Activated CD8-positive, alpha-beta T cell treated with anti-CD3 and anti-CD28 coated beads, Interleukin-2, amount 10 ng/mL, durations not matched to agents 7 days and 5 days (primary cell): ENCODE measurements around the gene OR8D2. TPM values are rescaled to one million over a fixed set of nuclear protein-coding genes. Genes with fewer than 3 reads are reported as not detected.

ENCODE experiments used
- ATAC-seq: fragments of 150-1000 bp; cut with Tn5 transposase; one replicate; pipeline ENCODE4 v1.10.0; 2021; ENCODE audit warnings: moderate library complexity
- CTCF ChIA-PET: fragments of 350-600 bp; sonication (Branson Sonifier 250); formaldehyde crosslinking; loops from one replicate; lab custom pipeline; 2021; ENCODE audit warnings: antibody characterized with exemption; lab: Charles Lee
- POLR2A ChIA-PET: fragments of 350-600 bp; sonication (Branson Sonifier 250); formaldehyde crosslinking; loops from one replicate; lab custom pipeline; 2021; ENCODE audit warnings: antibody characterized with exemption; lab: Charles Lee
- DNase-seq: peaks from one replicate; pipeline ENCODE4 v3.0.0-alpha.2; 2020
- H3K27ac Mint-ChIP-seq: one replicate; pipeline ENCODE4 v1.8.0; 2021; ENCODE audit warnings: mild to moderate bottlenecking, mixed read lengths
- H3K27me3 Mint-ChIP-seq: one replicate; pipeline ENCODE4 v1.8.0; 2021; ENCODE audit warnings: low read depth, mixed read lengths
- H3K36me3 Mint-ChIP-seq: one replicate; pipeline ENCODE4 v1.8.0; 2021; ENCODE audit warnings: low read depth, mixed read lengths
- H3K4me1 Mint-ChIP-seq: one replicate; pipeline ENCODE4 v1.8.0; 2021; ENCODE audit warnings: low read depth, mixed read lengths
- H3K4me3 Mint-ChIP-seq: one replicate; pipeline ENCODE4 v1.8.0; 2021; ENCODE audit warnings: mild to moderate bottlenecking, mixed read lengths
- H3K9me3 Mint-ChIP-seq: one replicate; pipeline ENCODE4 v1.8.0; 2022; ENCODE audit warnings: mixed read lengths; ENCODE audit not compliant: insufficient read depth
- total RNA-seq, 2 experiments: library from RNA; stranded (reverse); gene quantifications; one replicate each; pipeline ENCODE4 v1.2.3, GENCODE V29; 2021

The OR8D2 gene
- not detected for total RNA-seq

- ChIA-PET CTCF (no interaction called here), POLR2A (no interaction called here)
- ATAC-seq (no peak), DNase-seq (no peak)
- Mint-ChIP-seq H3K27ac (no peak within 1 kb of the TSS), H3K4me3 (no peak within 1 kb of the TSS), H3K9me3 (no peaks in the 10 kb centered on the region), H3K4me1 (no peaks in the 10 kb centered on the region), H3K27me3 (peaks cover 4% of the 10 kb centered on the region), H3K36me3 (no peaks in the 10 kb centered on the region)
These were observed at the start of gene OR8D2 for GRCh38 chr11:124320097-124320496. OR8D2 (minus strand) TSS chr11:124320197; CDS start chr11:124320197, 0 bp downstream.

- DNase-seq (no peak), ATAC-seq (no peak)
- ChIA-PET CTCF (no interaction called here), POLR2A (no interaction called here)
- Mint-ChIP-seq H3K4me3 (no peak overlapping the region), H3K4me1 (no peaks in the 10 kb centered on the region), H3K9me3 (no peaks in the 10 kb centered on the region), H3K36me3 (no peaks in the 10 kb centered on the region), H3K27ac (no peak overlapping the region), H3K27me3 (no peaks in the 10 kb centered on the region)
These were observed 39.6 kb upstream of the OR8D2 start for GRCh38 chr11:124359566-124359965.

GRCh38 chr11:124346311-124346955 lies 26.4 kb upstream of the OR8D2 start:
- ChIA-PET POLR2A (no interaction called here), CTCF (no interaction called here)
- ATAC-seq (no peak), DNase-seq (no peak)
- Mint-ChIP-seq H3K27ac (no peak overlapping the region), H3K27me3 (no peaks in the 10 kb centered on the region), H3K4me1 (no peaks in the 10 kb centered on the region), H3K4me3 (no peak overlapping the region), H3K36me3 (no peaks in the 10 kb centered on the region), H3K9me3 (no peaks in the 10 kb centered on the region)

GRCh38 chr11:124344346-124344745 lies 24.3 kb upstream of the OR8D2 start:
- no peak overlapping the region for H3K4me3 Mint-ChIP-seq
- DNase-seq (no peak), ATAC-seq (no peak)
- no peaks in the 10 kb centered on the region for H3K9me3 Mint-ChIP-seq
- ChIA-PET POLR2A (no interaction called here), CTCF (no interaction called here)
- H3K27me3 Mint-ChIP-seq: no peaks in the 10 kb centered on the region
- no peak overlapping the region for H3K27ac Mint-ChIP-seq
- H3K36me3 Mint-ChIP-seq: no peaks in the 10 kb centered on the region
- H3K4me1 Mint-ChIP-seq: no peaks in the 10 kb centered on the region

GRCh38 chr11:124340142-124340447 lies 20.1 kb upstream of the OR8D2 start:
- ATAC-seq (no peak), DNase-seq (no peak)
- H3K9me3 Mint-ChIP-seq: no peaks in the 10 kb centered on the region
- H3K4me1 Mint-ChIP-seq: no peaks in the 10 kb centered on the region
- H3K27me3 Mint-ChIP-seq: no peaks in the 10 kb centered on the region
- H3K27ac Mint-ChIP-seq: no peak overlapping the region
- H3K4me3 Mint-ChIP-seq: no peak overlapping the region
- no peaks in the 10 kb centered on the region for H3K36me3 Mint-ChIP-seq
- POLR2A ChIA-PET: no interaction called here
- CTCF ChIA-PET: no interaction called here

- Mint-ChIP-seq H3K4me3 (no peak overlapping the region), H3K4me1 (no peaks in the 10 kb centered on the region), H3K27ac (no peak overlapping the region), H3K36me3 (no peaks in the 10 kb centered on the region), H3K27me3 (no peaks in the 10 kb centered on the region), H3K9me3 (no peaks in the 10 kb centered on the region)
- DNase-seq: no peak
- POLR2A ChIA-PET: no interaction called here
- ATAC-seq: no peak
- CTCF ChIA-PET: no interaction called here
These were observed 19.6 kb upstream of the OR8D2 start for GRCh38 chr11:124339396-124340141.

- H3K27me3 Mint-ChIP-seq: peaks cover 10% of the 10 kb centered on the region
- CTCF ChIA-PET: no interaction called here
These were observed 11.9 kb upstream of the OR8D2 start for GRCh38 chr11:124331873-124332272.

GRCh38 chr11:124329787-124330478 lies 9.9 kb upstream of the OR8D2 start:
- ATAC-seq: no peak
- Mint-ChIP-seq H3K27me3 (peaks cover 10% of the 10 kb centered on the region), H3K27ac (no peak overlapping the region), H3K4me3 (no peak overlapping the region), H3K9me3 (no peaks in the 10 kb centered on the region), H3K4me1 (peaks cover 9% of the 10 kb centered on the region), H3K36me3 (no peaks in the 10 kb centered on the region)
- CTCF ChIA-PET: no interaction called here
- no peak for DNase-seq
- POLR2A ChIA-PET: no interaction called here

More at GRCh38 chr11:124331873-124332272, 11.9 kb upstream of the OR8D2 start:
- ATAC-seq: no peak
- DNase-seq: no peak
- POLR2A ChIA-PET: no interaction called here
- H3K27ac Mint-ChIP-seq: no peak overlapping the region
- H3K9me3 Mint-ChIP-seq: no peaks in the 10 kb centered on the region
- peaks cover 9% of the 10 kb centered on the region for H3K4me1 Mint-ChIP-seq
- H3K36me3 Mint-ChIP-seq: no peaks in the 10 kb centered on the region
- no peak overlapping the region for H3K4me3 Mint-ChIP-seq

- Mint-ChIP-seq H3K4me1 (peaks cover 9% of the 10 kb centered on the region), H3K9me3 (no peaks in the 10 kb centered on the region), H3K27me3 (peaks cover 12% of the 10 kb centered on the region), H3K4me3 (no peak overlapping the region), H3K27ac (no peak overlapping the region), H3K36me3 (no peaks in the 10 kb centered on the region)
- ChIA-PET POLR2A (no interaction called here), CTCF (interaction anchor here (1.3 kb wide), 1 partner anchor 256 kb away, joined by 3 read pairs; no protein-coding TSS in a partner anchor)
- DNase-seq: no peak
- no peak for ATAC-seq
These were observed 7.8 kb upstream of the OR8D2 start for GRCh38 chr11:124327775-124328174.

GRCh38 chr11:124322356-124322755 lies 2.4 kb upstream of the OR8D2 start:
- DNase-seq (no peak), ATAC-seq (no peak)
- H3K4me3 Mint-ChIP-seq: no peak overlapping the region
- H3K9me3 Mint-ChIP-seq: no peaks in the 10 kb centered on the region
- peaks cover 3% of the 10 kb centered on the region for H3K27me3 Mint-ChIP-seq
- H3K4me1 Mint-ChIP-seq: no peaks in the 10 kb centered on the region
- ChIA-PET POLR2A (no interaction called here), CTCF (no interaction called here)
- no peak overlapping the region for H3K27ac Mint-ChIP-seq
- no peaks in the 10 kb centered on the region for H3K36me3 Mint-ChIP-seq

- Mint-ChIP-seq H3K9me3 (no peaks in the 10 kb centered on the region), H3K36me3 (no peaks in the 10 kb centered on the region), H3K4me1 (no peaks in the 10 kb centered on the region), H3K4me3 (no peak overlapping the region), H3K27me3 (peaks cover 2% of the 10 kb centered on the region), H3K27ac (no peak overlapping the region)
- ChIA-PET POLR2A (no interaction called here), CTCF (no interaction called here)
- DNase-seq (no peak), ATAC-seq (no peak)
These were observed 4.9 kb downstream of the OR8D2 start for GRCh38 chr11:124315052-124315451.

- Mint-ChIP-seq H3K4me1 (no peaks in the 10 kb centered on the region), H3K27ac (no peak within 1 kb of the TSS), H3K9me3 (no peaks in the 10 kb centered on the region), H3K36me3 (no peaks in the 10 kb centered on the region), H3K4me3 (no peak within 1 kb of the TSS), H3K27me3 (peaks cover 2% of the 10 kb centered on the region)
- CTCF ChIA-PET: no interaction called here
- DNase-seq (no peak), ATAC-seq (no peak)
- POLR2A ChIA-PET: no interaction called here
These were observed 6.1 kb downstream of the OR8D2 start, which contains the start of gene OR8D1 for GRCh38 chr11:124313849-124314248. OR8D1 (minus strand) TSS chr11:124313949; CDS start chr11:124310766, 3,183 bp downstream.
